HepG2 (cell line): ENCODE measurements around the gene PSMA4. TPM values are rescaled to one million over a fixed set of nuclear protein-coding genes. Genes with fewer than 3 reads are reported as not detected.

Source experiments
- DPF2 ChIP-seq: sonication (generic); formaldehyde crosslinking; IDR thresholded peaks from 2 replicates; pipeline ENCODE4 v1.4.0; 2020; ENCODE audit warnings: mild to moderate bottlenecking, low read depth, missing genetic modification reagents, borderline replicate concordance
- ELF4 ChIP-seq: sonication (generic); formaldehyde crosslinking; IDR thresholded peaks from 2 replicates; pipeline ENCODE4 v1.5.0; 2020; ENCODE audit warnings: missing genetic modification reagents, mild to moderate bottlenecking, moderate library complexity, borderline replicate concordance
- HDAC6 ChIP-seq: fragments of 200-600 bp; sonication (generic); IDR thresholded peaks from 2 replicates; pipeline ENCODE4 v1.7.0; 2017; ENCODE audit warnings: mild to moderate bottlenecking, antibody characterized with exemption, low read length, low read depth
- IKZF1 ChIP-seq: fragments of 450-650 bp; IDR thresholded peaks from 2 replicates; pipeline ENCODE4 v1.7.1; 2016
- KLF6 ChIP-seq: IDR thresholded peaks from 2 replicates; pipeline ENCODE4 v1.8.0; 2016; ENCODE audit warnings: missing biosample characterization, missing genetic modification reagents
- MAZ ChIP-seq, 2 experiments: sonication (generic) in 1 of 2; formaldehyde crosslinking in 1 of 2; IDR thresholded peaks; 2 replicates each; pipeline versions ENCODE4 v1.5.0 to v1.6.1; 2012 to 2020; ENCODE audit warnings: low read depth in 2 of 2, mild to moderate bottlenecking in 2 of 2, borderline replicate concordance in 1 of 2, improper control_type of control experiment in 1 of 2, low read length in 1 of 2, missing genetic modification reagents in 1 of 2, moderate library complexity in 1 of 2
- NFIC ChIP-seq: IDR thresholded peaks from 2 replicates; pipeline ENCODE4 v1.6.1; 2012; ENCODE audit warnings: mild to moderate bottlenecking, low read length, inconsistent platforms
- PAF1 ChIP-seq: IDR thresholded peaks from 2 replicates; pipeline ENCODE4 v1.6.1; 2016; ENCODE audit warnings: missing genetic modification reagents, missing compliant biosample characterization
- RCOR2 ChIP-seq: IDR thresholded peaks from 2 replicates; pipeline ENCODE4 v1.6.1; 2016; ENCODE audit warnings: missing biosample characterization, missing genetic modification reagents
- ZBTB7B ChIP-seq: sonication (generic); formaldehyde crosslinking; IDR thresholded peaks from 2 replicates; pipeline ENCODE4 v1.4.0; 2020; ENCODE audit warnings: missing genetic modification reagents
- ZFP91 ChIP-seq: sonication (generic); formaldehyde crosslinking; IDR thresholded peaks from 2 replicates; pipeline ENCODE4 v1.9.0; 2022; ENCODE audit warnings: missing genetic modification reagents, mild to moderate bottlenecking, borderline replicate concordance
- ZNF136 ChIP-seq: sonication (generic); formaldehyde crosslinking; IDR thresholded peaks from 2 replicates; pipeline ENCODE4 v1.8.1; 2022; ENCODE audit warnings: low read depth, mild to moderate bottlenecking, moderate library complexity, missing genetic modification reagents
- ZNF24 ChIP-seq: fragments of 450-650 bp; IDR thresholded peaks from 2 replicates; pipeline ENCODE4 v1.6.1; 2017; ENCODE audit warnings: antibody characterized with exemption, mild to moderate bottlenecking
- ZNF503 ChIP-seq: sonication (generic); formaldehyde crosslinking; IDR thresholded peaks from 2 replicates; pipeline ENCODE4 v1.4.0; 2020; ENCODE audit warnings: missing genetic modification reagents
- ZNF577 ChIP-seq: sonication (generic); formaldehyde crosslinking; IDR thresholded peaks from 2 replicates; pipeline ENCODE4 v1.4.0; 2020; ENCODE audit warnings: mild to moderate bottlenecking, low read depth, missing genetic modification reagents, borderline replicate concordance
- polyA plus RNA-seq, 8 experiments: library from polyadenylated mRNA; depleted of rRNA in 3 of 8; stranded (reverse) in 7 of 8; unstranded in 1 of 8; fragments of >200 nt; fragmentation: Illumina TruSeq in 4 of 8; extraction: Trizol in 4 of 8; gene quantifications; 2 replicates each; pipeline versions ENCODE4 v1.2.1 to v1.2.3, GENCODE V29; 2011 to 2016; ENCODE audit warnings: low read depth in 4 of 8, missing spikeins in 1 of 8, mixed read lengths in 1 of 8; ENCODE audit not compliant: insufficient read depth in 1 of 8
- total RNA-seq, 5 experiments: library from RNA; depleted of rRNA; stranded (reverse); fragments of >200 nt; fragmentation: Illumina TruSeq; extraction: Trizol; gene quantifications; 2 replicates each; pipeline ENCODE4 v1.2.3, GENCODE V29; 2016; ENCODE audit warnings: low read depth in 1 of 5
- TF ChIP-seq, protein P1 (sequence below): sonication (generic); formaldehyde crosslinking; IDR thresholded peaks from 2 replicates; pipeline ENCODE4 v1.4.0; 2020; ENCODE audit warnings: missing genetic modification reagents, borderline replicate concordance
- TF ChIP-seq, protein P2 (sequence below): sonication (generic); formaldehyde crosslinking; IDR thresholded peaks from 2 replicates; pipeline ENCODE4 v1.5.1; 2020; ENCODE audit warnings: mild to moderate bottlenecking, missing genetic modification reagents, moderate library complexity

The PSMA4 gene
- total and polyA plus RNA-seq, 2 of the 13 experiments (the other 11 are each of a cell fraction or from before 2014, with no cell fraction given): 202 to 404 TPM

- TF ChIP-seq ZNF24 (no peak), ZBTB7B (peak; percentile 87), NFIC (no peak), MAZ (IDR thresholded peaks at IDR 0.05; ENCODE audit: borderline replicate concordance, low read depth, low read length) (no peak), MAZ (CRISPR knock-in tag; IDR thresholded peaks at IDR 0.05; ENCODE audit: low read depth) (0 out of 2 replicates have a peak, but pooled peaks have one; percentile 70), IKZF1 (no peak), RCOR2 (CRISPR knock-in tag) (no peak), HDAC6 (no peak), PAF1 (CRISPR knock-in tag) (no peak), ZNF136 (CRISPR knock-in tag) (no peak), ZNF577 (CRISPR knock-in tag) (no peak), KLF6 (CRISPR knock-in tag) (peak; percentile 33; the same call in 1 of the 2 replicates), ZFP91 (CRISPR knock-in tag) (peak; percentile 88; the same call in 1 of the 2 replicates), ZNF503 (CRISPR knock-in tag) (no peak), DPF2 (CRISPR knock-in tag) (no peak), ELF4 (peak; percentile 95; the same call in 1 of the 2 replicates)
- TF ChIP-seq, protein P1, sequence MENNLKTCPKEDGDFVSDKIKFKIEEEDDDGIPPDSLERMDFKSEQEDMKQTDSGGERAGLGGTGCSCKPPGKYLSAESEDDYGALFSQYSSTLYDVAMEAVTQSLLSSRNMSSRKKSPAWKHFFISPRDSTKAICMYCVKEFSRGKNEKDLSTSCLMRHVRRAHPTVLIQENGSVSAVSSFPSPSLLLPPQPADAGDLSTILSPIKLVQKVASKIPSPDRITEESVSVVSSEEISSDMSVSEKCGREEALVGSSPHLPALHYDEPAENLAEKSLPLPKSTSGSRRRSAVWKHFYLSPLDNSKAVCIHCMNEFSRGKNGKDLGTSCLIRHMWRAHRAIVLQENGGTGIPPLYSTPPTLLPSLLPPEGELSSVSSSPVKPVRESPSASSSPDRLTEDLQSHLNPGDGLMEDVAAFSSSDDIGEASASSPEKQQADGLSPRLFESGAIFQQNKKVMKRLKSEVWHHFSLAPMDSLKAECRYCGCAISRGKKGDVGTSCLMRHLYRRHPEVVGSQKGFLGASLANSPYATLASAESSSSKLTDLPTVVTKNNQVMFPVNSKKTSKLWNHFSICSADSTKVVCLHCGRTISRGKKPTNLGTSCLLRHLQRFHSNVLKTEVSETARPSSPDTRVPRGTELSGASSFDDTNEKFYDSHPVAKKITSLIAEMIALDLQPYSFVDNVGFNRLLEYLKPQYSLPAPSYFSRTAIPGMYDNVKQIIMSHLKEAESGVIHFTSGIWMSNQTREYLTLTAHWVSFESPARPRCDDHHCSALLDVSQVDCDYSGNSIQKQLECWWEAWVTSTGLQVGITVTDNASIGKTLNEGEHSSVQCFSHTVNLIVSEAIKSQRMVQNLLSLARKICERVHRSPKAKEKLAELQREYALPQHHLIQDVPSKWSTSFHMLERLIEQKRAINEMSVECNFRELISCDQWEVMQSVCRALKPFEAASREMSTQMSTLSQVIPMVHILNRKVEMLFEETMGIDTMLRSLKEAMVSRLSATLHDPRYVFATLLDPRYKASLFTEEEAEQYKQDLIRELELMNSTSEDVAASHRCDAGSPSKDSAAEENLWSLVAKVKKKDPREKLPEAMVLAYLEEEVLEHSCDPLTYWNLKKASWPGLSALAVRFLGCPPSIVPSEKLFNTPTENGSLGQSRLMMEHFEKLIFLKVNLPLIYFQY (CRISPR knock-in tag): no peak
- TF ChIP-seq, protein P2, sequence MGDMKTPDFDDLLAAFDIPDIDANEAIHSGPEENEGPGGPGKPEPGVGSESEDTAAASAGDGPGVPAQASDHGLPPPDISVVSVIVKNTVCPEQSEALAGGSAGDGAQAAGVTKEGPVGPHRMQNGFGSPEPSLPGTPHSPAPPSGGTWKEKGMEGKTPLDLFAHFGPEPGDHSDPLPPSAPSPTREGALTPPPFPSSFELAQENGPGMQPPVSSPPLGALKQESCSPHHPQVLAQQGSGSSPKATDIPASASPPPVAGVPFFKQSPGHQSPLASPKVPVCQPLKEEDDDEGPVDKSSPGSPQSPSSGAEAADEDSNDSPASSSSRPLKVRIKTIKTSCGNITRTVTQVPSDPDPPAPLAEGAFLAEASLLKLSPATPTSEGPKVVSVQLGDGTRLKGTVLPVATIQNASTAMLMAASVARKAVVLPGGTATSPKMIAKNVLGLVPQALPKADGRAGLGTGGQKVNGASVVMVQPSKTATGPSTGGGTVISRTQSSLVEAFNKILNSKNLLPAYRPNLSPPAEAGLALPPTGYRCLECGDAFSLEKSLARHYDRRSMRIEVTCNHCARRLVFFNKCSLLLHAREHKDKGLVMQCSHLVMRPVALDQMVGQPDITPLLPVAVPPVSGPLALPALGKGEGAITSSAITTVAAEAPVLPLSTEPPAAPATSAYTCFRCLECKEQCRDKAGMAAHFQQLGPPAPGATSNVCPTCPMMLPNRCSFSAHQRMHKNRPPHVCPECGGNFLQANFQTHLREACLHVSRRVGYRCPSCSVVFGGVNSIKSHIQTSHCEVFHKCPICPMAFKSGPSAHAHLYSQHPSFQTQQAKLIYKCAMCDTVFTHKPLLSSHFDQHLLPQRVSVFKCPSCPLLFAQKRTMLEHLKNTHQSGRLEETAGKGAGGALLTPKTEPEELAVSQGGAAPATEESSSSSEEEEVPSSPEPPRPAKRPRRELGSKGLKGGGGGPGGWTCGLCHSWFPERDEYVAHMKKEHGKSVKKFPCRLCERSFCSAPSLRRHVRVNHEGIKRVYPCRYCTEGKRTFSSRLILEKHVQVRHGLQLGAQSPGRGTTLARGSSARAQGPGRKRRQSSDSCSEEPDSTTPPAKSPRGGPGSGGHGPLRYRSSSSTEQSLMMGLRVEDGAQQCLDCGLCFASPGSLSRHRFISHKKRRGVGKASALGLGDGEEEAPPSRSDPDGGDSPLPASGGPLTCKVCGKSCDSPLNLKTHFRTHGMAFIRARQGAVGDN (CRISPR knock-in tag): peak; percentile 89
Measured at GRCh38 chr15:78540141-78540870, at the start of gene PSMA4 (continued).
